ENCODE results near the gene SYNGR4. TPM values are rescaled to one million over a fixed set of nuclear protein-coding genes. Genes with fewer than 3 reads are reported as not detected.
A peak's percentile ranks its signal among the peaks of the same experiment; 100 is the strongest.

SYNGR4 gene
- total RNA-seq, 1 experiment from 2014 or later, result 0.32 TPM

GRCh38 chr19:48386981-48387380 is 22.8 kb downstream of the SYNGR4 start:
- POLR2A ChIA-PET, result no interaction called here
- H3K9me3 ChIP-seq, result no peaks in the 10 kb centered on the region
- Mint-ChIP-seq H3K9me3 (ENCODE audit: unreplicated experiment) (no peaks in the 10 kb centered on the region), H3K4me3 (ENCODE audit: unreplicated experiment) (no peak overlapping the region), H3K36me3 (ENCODE audit: insufficient read depth, unreplicated experiment) (peaks cover 93% of the 10 kb centered on the region), H3K27ac (ENCODE audit: unreplicated experiment) (no peak overlapping the region), H3K4me1 (ENCODE audit: low read depth, unreplicated experiment) (peaks cover 7% of the 10 kb centered on the region), H3K27me3 (ENCODE audit: insufficient read depth, unreplicated experiment) (no peaks in the 10 kb centered on the region)
- no peak for DNase-seq
- TF ChIP-seq, protein P1, sequence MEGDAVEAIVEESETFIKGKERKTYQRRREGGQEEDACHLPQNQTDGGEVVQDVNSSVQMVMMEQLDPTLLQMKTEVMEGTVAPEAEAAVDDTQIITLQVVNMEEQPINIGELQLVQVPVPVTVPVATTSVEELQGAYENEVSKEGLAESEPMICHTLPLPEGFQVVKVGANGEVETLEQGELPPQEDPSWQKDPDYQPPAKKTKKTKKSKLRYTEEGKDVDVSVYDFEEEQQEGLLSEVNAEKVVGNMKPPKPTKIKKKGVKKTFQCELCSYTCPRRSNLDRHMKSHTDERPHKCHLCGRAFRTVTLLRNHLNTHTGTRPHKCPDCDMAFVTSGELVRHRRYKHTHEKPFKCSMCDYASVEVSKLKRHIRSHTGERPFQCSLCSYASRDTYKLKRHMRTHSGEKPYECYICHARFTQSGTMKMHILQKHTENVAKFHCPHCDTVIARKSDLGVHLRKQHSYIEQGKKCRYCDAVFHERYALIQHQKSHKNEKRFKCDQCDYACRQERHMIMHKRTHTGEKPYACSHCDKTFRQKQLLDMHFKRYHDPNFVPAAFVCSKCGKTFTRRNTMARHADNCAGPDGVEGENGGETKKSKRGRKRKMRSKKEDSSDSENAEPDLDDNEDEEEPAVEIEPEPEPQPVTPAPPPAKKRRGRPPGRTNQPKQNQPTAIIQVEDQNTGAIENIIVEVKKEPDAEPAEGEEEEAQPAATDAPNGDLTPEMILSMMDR (IDR thresholded peaks at IDR 0.05; ENCODE audit: insufficient read depth in 1 of 2, low read depth in 1 of 2, low read length in 1 of 2, severe bottlenecking in 1 of 2, unreplicated experiment in 1 of 2), result no peak
- intact Hi-C loops (cut with micrococcal nuclease; ENCODE audit: unreplicated experiment), result no loop called here
- peaks cover 1% of the 10 kb centered on the region; the same call in 1 of the 2 replicates for H3K36me3 ChIP-seq (ENCODE audit: control insufficient read depth, insufficient read depth, low read length)
- H3K4me1 ChIP-seq, result no peaks in the 10 kb centered on the region
- no TSS peak for BruUV-seq (replicated peaks)
- no peak overlapping the region for H3K4me3 ChIP-seq (ENCODE audit: low read depth, low read length)
- H3K27me3 ChIP-seq (replicated peaks; ENCODE audit: control insufficient read depth, insufficient read depth, low read length), result no peaks in the 10 kb centered on the region
- CTCF ChIA-PET, result no interaction called here

DNA sequence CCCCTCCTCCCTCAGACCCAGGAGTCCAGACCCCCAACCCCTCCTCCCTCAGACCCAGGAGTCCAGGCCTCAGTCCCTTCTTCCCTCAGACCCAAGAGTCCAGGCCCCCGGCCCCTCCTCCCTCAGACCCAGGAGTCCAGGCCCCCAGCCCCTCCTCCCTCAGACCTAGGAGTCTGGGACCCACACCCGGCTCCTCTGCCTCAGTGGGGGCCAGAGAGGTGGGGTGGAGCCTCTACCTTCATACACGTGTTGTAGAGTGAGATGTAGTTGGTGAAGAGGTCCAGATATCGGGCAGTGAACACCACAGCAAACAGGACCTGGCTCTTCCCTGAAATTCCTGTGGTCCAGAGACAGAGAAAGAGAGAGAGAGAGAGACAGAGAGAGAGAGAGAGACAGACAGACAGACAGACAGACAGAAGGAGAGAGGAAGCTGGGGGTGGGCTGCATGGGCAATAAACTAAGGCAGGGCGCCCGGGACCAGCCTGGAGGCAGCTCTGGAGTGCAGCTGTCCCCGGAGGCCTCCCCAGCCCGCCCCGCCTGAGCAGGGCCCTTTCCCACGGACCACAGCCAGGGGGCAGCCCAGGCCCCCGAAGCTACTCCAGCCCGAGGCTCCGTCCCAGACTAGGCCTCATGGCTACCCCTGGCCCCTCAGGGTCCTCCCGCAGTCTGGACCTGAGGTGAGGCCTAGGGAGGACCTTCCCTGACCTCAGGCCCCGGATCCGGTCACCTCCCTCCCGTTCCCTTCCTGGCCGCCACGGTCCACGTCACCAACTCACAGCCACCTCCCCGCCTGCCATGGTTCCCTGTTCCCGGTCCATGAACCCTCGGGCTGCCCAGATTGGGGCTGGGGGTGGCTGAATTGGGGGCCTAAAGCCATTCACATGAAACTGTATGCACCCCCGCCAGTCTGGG is 26.3 kb downstream of the SYNGR4 start:
- peaks cover 21% of the 10 kb centered on the region for H3K4me1 ChIP-seq
- TF ChIP-seq, protein P1 (IDR thresholded peaks at IDR 0.05; ENCODE audit: insufficient read depth in 1 of 2, low read depth in 1 of 2, low read length in 1 of 2, severe bottlenecking in 1 of 2, unreplicated experiment in 1 of 2), result peak; percentile 79 to 81
- Mint-ChIP-seq H3K9me3 (ENCODE audit: unreplicated experiment) (no peaks in the 10 kb centered on the region), H3K4me1 (ENCODE audit: low read depth, unreplicated experiment) (peaks cover 24% of the 10 kb centered on the region), H3K27me3 (ENCODE audit: insufficient read depth, unreplicated experiment) (no peaks in the 10 kb centered on the region), H3K27ac (ENCODE audit: unreplicated experiment) (peak overlapping the region; percentile 61), H3K36me3 (ENCODE audit: insufficient read depth, unreplicated experiment) (peaks cover 83% of the 10 kb centered on the region), H3K4me3 (ENCODE audit: unreplicated experiment) (peak overlapping the region; percentile 80)
- intact Hi-C loops (cut with micrococcal nuclease; ENCODE audit: unreplicated experiment), result loop anchor here (1.0 to 5.0 kb wide), 6 partner anchors 9 to 192 kb away; partner anchors contain the start of genes CYTH2 and SYNGR4
- peak overlapping the region; percentile 70 for H3K4me3 ChIP-seq (ENCODE audit: low read depth, low read length)
- CTCF ChIA-PET, result interaction anchor here (0.6 to 2.2 kb wide), 28 partner anchors 9 to 243 kb away, joined by 3 to 49 read pairs (median 6); partner anchors contain the start of genes CARD8, GRWD1, SYNGR4 and TMEM143
- DNase-seq, result peak; percentile 81 to 83
- no TSS peak for BruUV-seq (replicated peaks)
- no peaks in the 10 kb centered on the region for H3K9me3 ChIP-seq
- H3K27me3 ChIP-seq (replicated peaks; ENCODE audit: control insufficient read depth, insufficient read depth, low read length), result no peaks in the 10 kb centered on the region
- H3K36me3 ChIP-seq (ENCODE audit: control insufficient read depth, insufficient read depth, low read length), result peaks cover 1% of the 10 kb centered on the region; the same call in 1 of the 2 replicates
- POLR2A ChIA-PET, result interaction anchor here (0.6 to 2.4 kb wide), 8 partner anchors 9 to 228 kb away, joined by 3 to 21 read pairs (median 5); partner anchors contain the start of genes RPL18, SPHK2, SYNGR4 and TMEM143
